ENCODE data around the gene DBI.
"Not testable (repeated sequence)": the region's sequence is repeated elsewhere in the genome, so short reads cannot be mapped to it uniquely, and the experiment has no call there.

DBI gene

GRCh38 chr2:119402106-119402505 is 35.3 kb downstream of the DBI start:
- DNase-seq (ENCODE audit: low read depth in 2 of 2): no peak

DNA sequence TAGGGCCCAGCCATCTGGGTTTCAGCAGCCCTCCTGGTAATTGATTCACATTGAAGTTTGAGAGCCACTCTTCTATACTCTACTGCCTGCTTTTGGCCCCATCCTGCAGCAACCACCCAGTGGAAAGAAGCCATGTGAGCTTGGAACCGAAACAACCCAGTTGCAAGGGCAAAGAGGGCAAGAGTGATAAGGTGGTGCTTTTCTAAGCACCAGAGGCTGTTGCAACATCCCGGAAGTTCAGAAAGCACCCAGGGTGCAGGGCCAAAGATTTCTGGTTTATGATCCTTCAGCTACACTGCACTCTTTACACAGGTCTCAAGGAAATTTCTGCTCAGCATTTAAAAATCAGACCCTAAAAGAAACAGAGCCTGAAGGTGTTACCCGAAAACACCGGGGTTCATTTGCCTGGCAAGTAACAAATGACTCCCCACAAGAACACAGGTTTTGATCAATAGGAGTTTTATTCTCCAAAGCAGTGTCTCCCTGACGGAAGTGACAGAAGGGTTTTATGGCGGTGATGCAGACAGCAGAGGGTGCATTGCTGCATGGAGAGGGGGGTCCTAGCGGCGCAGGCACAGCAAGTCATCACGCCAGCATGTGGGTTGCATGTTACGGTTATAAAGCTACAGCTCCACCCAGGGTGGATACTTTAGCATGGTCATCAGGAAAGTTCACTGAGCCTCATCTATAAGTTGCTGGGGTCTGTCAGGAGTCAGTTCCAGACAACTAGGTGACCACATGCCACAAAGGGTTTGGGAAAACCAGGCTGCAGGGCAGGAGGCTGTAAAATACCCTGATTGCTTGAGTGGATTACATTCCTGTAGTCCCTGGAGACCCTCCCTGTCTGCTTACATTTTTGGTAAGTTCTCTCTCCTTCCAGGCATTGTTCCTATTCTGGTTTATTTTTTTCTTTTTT is 36.1 kb downstream of the DBI start:
- DNase-seq (ENCODE audit: low read depth in 2 of 2): no peak

- DNase-seq (ENCODE audit: low read depth in 2 of 2): not testable (repeated sequence)
Observed at GRCh38 chr2:119403618-119404017, 36.8 kb downstream of the DBI start.

- DNase-seq (ENCODE audit: low read depth in 2 of 2): no peak
Observed at GRCh38 chr2:119405151-119405550, 38.4 kb downstream of the DBI start.

- peak in 1 of 2 experiments; percentile 24 for DNase-seq (ENCODE audit: low read depth in 2 of 2)
Observed at GRCh38 chr2:119407430-119408220, 40.8 kb downstream of the DBI start.

DNA sequence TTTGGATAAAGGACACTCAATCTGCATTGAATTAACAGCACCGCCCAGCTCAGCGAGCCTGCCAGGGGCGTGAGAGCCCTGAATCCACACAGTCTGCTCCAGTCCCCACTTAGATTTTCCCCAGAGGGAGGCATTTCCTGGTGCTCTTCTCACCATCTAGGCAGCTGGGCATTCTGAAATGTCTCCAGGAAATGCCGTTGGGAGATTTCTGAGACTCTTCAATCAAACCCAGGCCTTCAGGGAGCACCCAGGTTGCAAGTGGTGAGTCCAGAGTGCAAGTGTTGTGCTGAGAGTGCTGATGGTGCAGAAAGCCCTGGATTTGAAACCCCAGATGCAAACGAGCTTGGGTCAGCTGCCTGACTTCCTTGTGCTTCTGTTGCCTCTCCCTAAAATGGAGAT is 41.4 kb downstream of the DBI start:
- no peak for DNase-seq (ENCODE audit: low read depth in 2 of 2)

DNA sequence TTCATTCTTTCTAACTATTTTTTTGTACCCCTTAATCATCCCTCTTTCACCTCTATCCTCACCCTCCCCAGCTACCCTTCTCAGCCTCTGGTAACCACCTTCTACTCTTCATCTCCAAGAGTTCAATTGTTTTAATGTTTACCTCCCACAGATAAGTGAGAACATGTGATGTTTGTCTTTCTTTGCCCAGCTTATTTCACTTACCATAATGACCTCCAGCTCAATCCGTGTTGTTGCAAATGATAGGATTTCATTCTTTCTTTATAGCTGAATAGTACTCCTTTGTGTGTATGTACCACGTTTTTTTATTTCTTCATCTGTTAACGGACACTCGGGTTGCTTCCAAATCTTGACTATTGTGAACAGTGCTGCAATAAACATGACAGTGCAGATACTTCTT is 42.7 kb downstream of the DBI start:
- no peak for DNase-seq (ENCODE audit: low read depth in 2 of 2)

- no peak for DNase-seq (ENCODE audit: low read depth in 2 of 2)
Observed at GRCh38 chr2:119414894-119415293, 48.1 kb downstream of the DBI start.

DNA sequence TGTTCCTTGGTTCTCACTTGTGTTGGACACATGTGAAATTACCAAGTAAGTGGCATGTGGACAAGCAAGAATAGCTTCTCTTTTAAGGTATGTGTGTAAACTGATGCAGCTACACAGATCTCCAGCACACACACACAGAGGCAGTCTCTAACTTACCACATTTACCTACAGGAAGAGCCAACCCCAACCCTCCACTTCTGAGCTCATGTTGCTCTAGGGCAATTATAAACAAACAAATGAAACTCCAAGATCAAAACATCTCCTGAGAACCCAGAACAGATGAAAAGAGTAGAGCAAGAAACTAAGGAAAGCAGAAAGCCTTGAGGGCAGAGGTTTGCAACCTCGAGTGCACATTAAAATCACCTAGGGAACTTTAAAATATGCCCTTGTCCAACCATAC is 48.9 kb downstream of the DBI start:
- no peak for DNase-seq (ENCODE audit: low read depth in 2 of 2)

DNA sequence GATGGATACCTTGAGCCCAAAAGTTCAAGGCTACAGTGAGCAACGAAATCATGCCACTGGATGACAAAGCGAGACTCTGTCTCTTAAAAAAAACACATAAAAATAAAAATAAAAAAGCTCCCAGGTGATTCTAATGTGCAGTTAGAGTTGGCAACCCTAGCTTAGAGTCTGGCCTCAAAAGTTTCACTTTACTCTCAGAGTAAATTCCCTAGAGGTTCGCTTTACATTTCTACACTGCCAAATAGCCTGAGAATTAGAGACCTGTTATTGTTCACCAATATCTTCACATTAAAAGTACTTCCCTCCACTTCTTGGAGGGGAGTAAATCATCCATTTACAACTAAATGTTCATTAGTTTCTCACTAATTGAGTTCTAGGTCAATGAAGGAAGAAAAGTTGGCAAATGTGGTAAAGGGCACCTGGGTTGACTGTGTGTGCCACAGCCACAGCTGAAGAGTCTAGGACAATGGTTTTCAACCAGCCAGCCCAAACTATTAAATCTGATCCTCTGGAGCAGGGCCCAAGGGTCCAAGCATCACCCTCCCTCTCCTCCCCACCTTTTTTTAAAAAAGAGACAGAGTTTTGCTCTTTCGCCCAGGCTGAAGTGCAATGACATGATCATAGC is 49.6 kb downstream of the DBI start:
- no peak for DNase-seq (ENCODE audit: low read depth in 2 of 2)

GRCh38 chr2:119417908-119418307 is 51.1 kb downstream of the DBI start:
- no peak for DNase-seq (ENCODE audit: low read depth in 2 of 2)

DNA sequence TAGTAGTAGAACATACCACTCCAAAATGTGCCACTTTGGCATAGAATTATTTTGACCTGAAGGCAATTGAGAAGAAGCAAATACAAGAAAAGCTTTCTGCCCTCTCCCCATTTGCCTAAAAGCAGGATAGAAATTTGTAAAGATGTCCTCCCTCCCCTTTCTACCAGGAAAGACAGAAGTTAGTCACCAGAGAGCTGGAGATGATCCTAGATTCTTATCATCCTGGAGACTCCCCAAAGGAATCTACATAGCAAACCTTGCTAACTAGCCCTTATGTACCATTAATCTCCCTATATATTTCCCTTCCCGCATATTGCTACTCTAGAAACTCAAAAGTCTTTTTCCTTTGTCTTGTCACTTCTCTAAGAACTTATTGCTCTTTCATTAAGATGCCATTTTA is 52.3 kb downstream of the DBI start:
- DNase-seq (ENCODE audit: low read depth in 2 of 2): no peak

DNA sequence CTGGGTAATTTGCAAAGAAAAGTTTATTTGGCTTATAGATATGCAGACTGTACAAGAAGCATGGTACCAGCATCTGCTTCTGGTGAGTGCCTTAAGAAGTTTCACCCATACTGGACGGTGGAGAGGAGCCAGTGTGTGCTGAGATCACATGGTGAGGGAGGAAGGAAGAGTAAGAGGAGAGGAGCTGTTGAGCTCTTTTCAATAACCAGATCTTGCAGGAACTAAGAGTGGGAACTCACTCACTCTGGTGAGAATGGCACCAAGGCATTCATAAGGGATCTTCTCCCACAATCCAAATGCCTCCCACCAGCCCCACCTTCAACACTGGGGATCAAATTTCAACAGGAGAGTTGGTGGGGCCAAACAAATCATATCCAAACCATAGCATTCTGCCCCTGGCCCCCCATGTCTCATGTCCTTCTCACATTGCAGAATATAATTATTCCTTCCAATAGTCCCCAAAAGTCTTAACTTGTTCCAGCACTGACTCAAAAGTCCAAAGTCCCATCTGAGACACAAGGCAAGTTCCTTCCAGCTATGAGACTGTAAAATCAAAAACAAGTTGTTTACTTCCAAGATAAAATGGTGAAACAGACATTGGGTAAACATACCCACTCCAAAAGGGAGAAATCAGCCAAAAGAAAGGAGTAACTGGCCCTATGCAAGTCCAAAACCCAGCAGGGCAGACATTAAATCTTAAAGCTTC is 53.2 kb downstream of the DBI start:
- no peak for DNase-seq (ENCODE audit: low read depth in 2 of 2)

DNA sequence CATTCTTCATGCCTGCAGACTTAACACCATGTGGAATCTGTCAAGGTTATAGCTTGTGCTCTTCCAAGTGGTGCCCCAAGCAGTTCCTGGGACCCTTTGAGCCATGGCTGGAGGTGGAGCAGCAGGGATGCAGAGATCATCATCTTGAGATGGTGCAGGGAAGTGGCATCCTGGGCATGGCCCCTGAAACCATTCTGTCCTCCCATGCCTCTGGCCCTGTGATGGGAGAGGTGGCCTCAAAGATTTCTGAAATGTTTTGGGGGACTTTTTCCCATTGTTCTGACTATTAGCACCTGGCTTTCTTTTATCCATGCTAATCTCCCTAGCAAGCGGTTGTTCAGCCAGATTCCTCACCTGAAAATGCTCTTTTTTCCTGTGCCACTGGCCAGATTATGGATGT is 54.5 kb downstream of the DBI start:
- DNase-seq (ENCODE audit: low read depth in 2 of 2): no peak

DNA sequence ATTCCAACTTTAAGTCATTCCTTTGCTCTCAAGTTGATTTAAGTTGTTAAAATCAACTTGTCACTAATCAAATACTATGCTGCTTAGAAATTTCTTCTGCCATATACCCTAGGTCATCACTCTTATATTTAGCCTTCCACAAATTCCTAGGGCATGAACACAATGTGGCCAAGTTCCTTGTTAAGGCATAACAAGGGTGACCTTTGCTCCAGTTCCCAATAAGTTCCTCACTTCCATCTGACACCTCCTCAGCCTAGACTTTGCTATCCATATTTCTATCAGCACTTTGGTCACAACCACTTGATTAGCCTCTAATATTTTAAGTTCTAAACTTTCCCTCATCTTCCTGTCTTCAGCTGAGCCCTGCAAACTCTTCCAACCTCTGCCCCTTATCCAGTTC is 55.0 kb downstream of the DBI start:
- no peak for DNase-seq (ENCODE audit: low read depth in 2 of 2)

All from fibroblast of skin of left quadriceps (primary cell).